ENCODE measurements around the gene ETS2.

DNA sequence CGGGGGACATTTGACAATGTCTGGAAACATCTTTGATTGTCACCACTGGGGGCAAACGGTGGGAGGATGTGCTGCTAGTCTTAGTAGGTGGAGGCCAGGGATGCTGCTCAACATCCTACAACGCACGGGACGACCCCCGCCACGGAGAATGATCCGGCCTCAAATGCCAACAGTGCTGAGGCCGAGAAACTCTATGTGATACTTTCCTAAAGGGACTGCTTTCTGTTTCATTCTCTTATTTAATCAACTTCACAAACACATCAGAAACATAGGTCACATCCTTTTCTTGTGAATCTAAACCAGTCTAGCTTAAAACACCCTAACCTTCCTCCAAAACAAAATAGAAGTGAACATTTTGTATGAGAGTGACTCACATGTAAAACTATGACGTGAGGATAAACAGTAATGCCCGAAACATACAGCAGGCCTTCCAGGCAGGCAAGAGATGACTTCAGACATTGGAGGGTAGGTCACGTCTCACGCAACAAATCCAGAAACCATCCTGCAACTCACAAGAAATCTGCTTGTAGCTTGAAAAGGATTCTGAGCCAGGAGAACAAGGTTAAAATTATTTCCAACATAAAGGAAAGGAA lies 37.2 kb upstream of the ETS2 start:
- no peak for TF ChIP-seq EZH2 (IDR thresholded peaks at IDR 0.05; ENCODE audit: insufficient read depth, low read length)
- TF ChIP-seq, protein P1, sequence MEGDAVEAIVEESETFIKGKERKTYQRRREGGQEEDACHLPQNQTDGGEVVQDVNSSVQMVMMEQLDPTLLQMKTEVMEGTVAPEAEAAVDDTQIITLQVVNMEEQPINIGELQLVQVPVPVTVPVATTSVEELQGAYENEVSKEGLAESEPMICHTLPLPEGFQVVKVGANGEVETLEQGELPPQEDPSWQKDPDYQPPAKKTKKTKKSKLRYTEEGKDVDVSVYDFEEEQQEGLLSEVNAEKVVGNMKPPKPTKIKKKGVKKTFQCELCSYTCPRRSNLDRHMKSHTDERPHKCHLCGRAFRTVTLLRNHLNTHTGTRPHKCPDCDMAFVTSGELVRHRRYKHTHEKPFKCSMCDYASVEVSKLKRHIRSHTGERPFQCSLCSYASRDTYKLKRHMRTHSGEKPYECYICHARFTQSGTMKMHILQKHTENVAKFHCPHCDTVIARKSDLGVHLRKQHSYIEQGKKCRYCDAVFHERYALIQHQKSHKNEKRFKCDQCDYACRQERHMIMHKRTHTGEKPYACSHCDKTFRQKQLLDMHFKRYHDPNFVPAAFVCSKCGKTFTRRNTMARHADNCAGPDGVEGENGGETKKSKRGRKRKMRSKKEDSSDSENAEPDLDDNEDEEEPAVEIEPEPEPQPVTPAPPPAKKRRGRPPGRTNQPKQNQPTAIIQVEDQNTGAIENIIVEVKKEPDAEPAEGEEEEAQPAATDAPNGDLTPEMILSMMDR (IDR thresholded peaks at IDR 0.05; ENCODE audit: insufficient read depth, low read depth, low read length) = no peak

Measured in astrocyte (in vitro differentiated cells and primary cell).